GM06990 (cell line): ENCODE results near the gene SEMA3D.

Experiments used
- DNase-seq: peaks from one replicate; pipeline ENCODE4 v3.0.0-alpha.2; 2011; ENCODE audit not compliant: insufficient read length; ENCODE audit errors: extremely low read depth
- H3K27me3 ChIP-seq: replicated peaks from 2 replicates; pipeline ENCODE4 v1.6.0; 2011; ENCODE audit warnings: low read length; ENCODE audit not compliant: control insufficient read depth, insufficient read depth
- H3K36me3 ChIP-seq: 2 replicates; pipeline ENCODE4 v1.5.1; 2011; ENCODE audit warnings: low read length; ENCODE audit not compliant: control insufficient read depth, insufficient read depth
- H3K4me3 ChIP-seq: replicated peaks from 2 replicates; pipeline ENCODE4 v1.5.1; 2011; ENCODE audit warnings: low read depth, mild to moderate bottlenecking, control low read depth, low read length
- TF ChIP-seq, protein P1 (sequence below): IDR thresholded peaks from 2 replicates; pipeline ENCODE4 v1.5.1; 2011; ENCODE audit warnings: low read length, control low read depth, mild to moderate bottlenecking, inconsistent platforms; ENCODE audit not compliant: insufficient read depth, poor library complexity, severe bottlenecking

The SEMA3D gene

DNA sequence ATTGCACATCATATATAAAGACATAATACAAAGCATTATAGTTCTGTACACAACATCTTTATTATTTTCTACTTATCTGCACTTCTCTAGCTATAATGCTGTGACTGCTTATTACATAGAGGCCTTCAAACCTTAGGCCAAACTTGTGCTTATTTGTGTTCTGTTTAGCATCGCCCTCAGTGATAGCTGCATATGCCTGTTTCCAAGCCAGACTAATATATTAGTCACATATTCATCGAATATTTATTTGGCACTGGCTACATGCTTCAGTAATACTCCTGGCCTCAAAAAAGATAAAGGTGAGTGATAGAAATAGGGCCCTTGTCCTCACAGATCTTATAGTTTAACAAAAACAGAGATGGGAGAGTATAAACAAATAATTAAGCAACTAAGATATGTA lies 30.2 kb upstream of the SEMA3D start:
- no peaks in the 10 kb centered on the region for H3K36me3 ChIP-seq
- TF ChIP-seq, protein P1, sequence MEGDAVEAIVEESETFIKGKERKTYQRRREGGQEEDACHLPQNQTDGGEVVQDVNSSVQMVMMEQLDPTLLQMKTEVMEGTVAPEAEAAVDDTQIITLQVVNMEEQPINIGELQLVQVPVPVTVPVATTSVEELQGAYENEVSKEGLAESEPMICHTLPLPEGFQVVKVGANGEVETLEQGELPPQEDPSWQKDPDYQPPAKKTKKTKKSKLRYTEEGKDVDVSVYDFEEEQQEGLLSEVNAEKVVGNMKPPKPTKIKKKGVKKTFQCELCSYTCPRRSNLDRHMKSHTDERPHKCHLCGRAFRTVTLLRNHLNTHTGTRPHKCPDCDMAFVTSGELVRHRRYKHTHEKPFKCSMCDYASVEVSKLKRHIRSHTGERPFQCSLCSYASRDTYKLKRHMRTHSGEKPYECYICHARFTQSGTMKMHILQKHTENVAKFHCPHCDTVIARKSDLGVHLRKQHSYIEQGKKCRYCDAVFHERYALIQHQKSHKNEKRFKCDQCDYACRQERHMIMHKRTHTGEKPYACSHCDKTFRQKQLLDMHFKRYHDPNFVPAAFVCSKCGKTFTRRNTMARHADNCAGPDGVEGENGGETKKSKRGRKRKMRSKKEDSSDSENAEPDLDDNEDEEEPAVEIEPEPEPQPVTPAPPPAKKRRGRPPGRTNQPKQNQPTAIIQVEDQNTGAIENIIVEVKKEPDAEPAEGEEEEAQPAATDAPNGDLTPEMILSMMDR, result no peak
- no peaks in the 10 kb centered on the region for H3K27me3 ChIP-seq
- DNase-seq, result no peak
- no peak overlapping the region for H3K4me3 ChIP-seq

DNA sequence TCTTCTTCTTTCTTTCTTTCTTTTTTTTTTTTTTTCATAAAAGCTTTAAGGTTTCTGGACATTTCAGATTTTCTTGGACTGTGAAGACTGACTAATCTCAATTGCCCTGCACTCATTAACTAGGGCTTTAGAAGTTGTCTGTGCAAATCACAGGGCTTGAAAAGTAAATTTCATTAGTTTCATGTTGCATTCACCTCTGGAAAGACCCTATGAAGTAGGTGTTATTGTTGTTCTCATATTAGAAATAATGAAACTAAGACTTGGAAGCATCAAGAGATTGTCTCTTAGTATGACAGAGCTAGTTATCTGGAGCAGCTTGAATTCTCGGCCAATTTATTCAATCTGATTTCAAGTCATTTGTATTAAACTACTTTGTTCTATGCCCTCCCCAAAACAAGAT lies 28.2 kb upstream of the SEMA3D start:
- no peak overlapping the region for H3K4me3 ChIP-seq
- DNase-seq, result peak; percentile 13
- TF ChIP-seq, protein P1, result no peak
- no peaks in the 10 kb centered on the region for H3K27me3 ChIP-seq
- H3K36me3 ChIP-seq, result no peaks in the 10 kb centered on the region

DNA sequence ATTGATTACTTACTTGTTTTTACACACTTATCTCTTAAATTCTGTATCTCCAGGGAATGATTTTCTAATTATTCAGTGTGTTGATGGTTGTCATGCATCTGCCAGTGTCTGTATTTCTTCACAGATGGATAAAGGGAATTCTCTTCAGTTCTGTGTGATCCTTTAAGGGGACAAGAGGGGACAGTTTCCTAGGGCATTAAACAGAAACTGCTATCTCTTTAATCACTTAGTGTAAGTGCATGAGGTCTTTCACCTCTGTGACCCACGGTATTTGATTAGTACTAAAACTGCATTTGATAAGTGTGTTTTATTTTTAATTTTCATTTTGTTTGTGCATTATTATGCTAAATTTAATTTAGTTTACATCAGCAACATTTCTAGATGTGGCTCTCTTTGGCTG lies 26.6 kb upstream of the SEMA3D start:
- no peak for DNase-seq
- H3K36me3 ChIP-seq, result no peaks in the 10 kb centered on the region
- TF ChIP-seq, protein P1, result no peak
- H3K27me3 ChIP-seq, result no peaks in the 10 kb centered on the region
- H3K4me3 ChIP-seq, result no peak overlapping the region

DNA sequence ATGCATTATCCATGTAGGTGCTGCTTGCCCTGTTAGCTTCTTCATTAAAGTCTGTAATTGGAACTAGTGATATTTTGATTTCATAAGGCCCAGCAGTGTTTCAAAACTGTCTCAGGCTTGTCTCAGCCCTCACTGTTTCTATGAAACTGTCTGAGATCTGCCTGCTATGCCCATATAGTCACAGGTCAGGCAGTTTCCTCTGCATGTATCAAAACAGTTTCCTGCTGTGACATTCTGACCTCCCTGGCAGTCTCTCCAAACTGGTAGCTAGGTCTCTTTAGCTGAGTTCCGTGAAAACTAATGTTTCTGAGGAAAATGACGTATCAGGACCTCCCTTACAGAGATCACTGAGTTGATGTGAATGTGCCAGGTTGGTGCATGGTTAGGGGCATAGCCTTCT lies 18.9 kb upstream of the SEMA3D start:
- DNase-seq, result no peak
- no peaks in the 10 kb centered on the region for H3K36me3 ChIP-seq
- TF ChIP-seq, protein P1, result no peak
- H3K27me3 ChIP-seq, result no peaks in the 10 kb centered on the region
- no peak overlapping the region for H3K4me3 ChIP-seq

DNA sequence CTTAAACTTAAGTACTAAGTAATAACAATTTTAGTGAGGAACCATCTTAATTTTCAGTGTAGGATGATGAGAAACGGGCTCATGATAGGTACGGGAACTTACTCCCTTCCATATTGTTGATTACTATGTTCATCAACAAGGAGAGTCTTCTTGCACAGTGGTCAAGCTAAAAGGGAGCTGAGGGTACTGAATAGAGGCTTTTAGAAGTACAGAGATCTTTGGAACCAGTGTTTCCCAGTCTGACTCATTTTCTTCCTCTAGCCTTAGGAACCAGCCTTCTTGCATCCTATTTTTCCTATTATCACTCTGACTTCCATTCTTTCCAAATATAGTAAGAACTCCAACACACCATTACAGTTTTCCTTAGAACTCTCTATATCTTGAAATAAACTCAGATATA lies 17.6 kb upstream of the SEMA3D start:
- Histone ChIP-seq H3K36me3 (no peaks in the 10 kb centered on the region), H3K27me3 (no peaks in the 10 kb centered on the region), H3K4me3 (no peak overlapping the region)
- no peak for DNase-seq
- TF ChIP-seq, protein P1, result no peak

DNA sequence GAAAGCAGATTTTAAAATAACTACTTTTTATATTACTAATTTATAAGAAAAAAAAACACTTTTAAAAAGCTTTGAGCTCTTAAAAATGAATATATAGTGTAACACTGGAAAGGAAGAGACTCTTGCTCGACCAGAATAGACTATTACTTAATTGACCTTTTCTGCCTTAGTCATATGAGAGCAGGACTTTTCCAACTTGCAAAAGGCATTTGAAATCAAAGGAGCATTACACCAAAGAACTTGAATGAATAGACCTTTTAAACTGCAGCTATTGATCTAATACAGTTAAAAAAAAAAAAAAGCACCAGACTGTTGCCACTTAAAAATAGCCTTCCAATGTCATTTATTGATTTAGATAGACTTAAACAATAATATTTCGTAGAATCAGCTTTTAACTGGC lies 17.2 kb upstream of the SEMA3D start:
- no peak overlapping the region for H3K4me3 ChIP-seq
- H3K36me3 ChIP-seq, result no peaks in the 10 kb centered on the region

More for the DNA sequence above, 17.2 kb upstream of the SEMA3D start:
- TF ChIP-seq, protein P1, result no peak
- no peaks in the 10 kb centered on the region for H3K27me3 ChIP-seq
- DNase-seq, result no peak
